CD14-positive monocyte (primary cell): ENCODE results near the gene MAPKAPK3. TPM values are rescaled to one million over a fixed set of nuclear protein-coding genes. Genes with fewer than 3 reads are reported as not detected.
"Not testable (repeated sequence)": the region's sequence is repeated elsewhere in the genome, so short reads cannot be mapped to it uniquely, and the experiment has no call there.

Experiments
- DNase-seq, 3 donors: peaks; one replicate each; pipeline ENCODE4 v3.0.0-alpha.2; 2011 to 2022
- H2AFZ ChIP-seq: 2 replicates; pipeline ENCODE4 v1.6.0; 2012; ENCODE audit warnings: mild to moderate bottlenecking, low read depth, low read length, inconsistent platforms; ENCODE audit not compliant: insufficient read depth, poor library complexity, severe bottlenecking
- H3K27ac ChIP-seq, 2 donors: 1 replicate in 1 of 2; 2 replicates in 1 of 2; pipeline ENCODE4 v1.5.1; 2012 to 2013; ENCODE audit warnings: low read length in 2 of 2, control low read depth in 1 of 2, inconsistent platforms in 1 of 2, low read depth in 1 of 2, mild to moderate bottlenecking in 1 of 2
- H3K27me3 ChIP-seq, 2 donors: one replicate each; pipeline versions ENCODE4 v1.6.0 to v1.6.1; 2011 to 2013; ENCODE audit warnings: low read length in 2 of 2; ENCODE audit not compliant: control insufficient read depth in 2 of 2, insufficient read depth in 2 of 2
- H3K36me3 ChIP-seq, 2 donors: replicated peaks in 1 of 2; 1 replicate in 1 of 2; 2 replicates in 1 of 2; pipeline versions ENCODE4 v1.5.1 to v1.6.1; 2012 to 2013; ENCODE audit warnings: low read length in 2 of 2, control low read depth in 1 of 2, inconsistent platforms in 1 of 2, mild to moderate bottlenecking in 1 of 2; ENCODE audit not compliant: insufficient read depth in 2 of 2, control insufficient read depth in 1 of 2
- H3K4me1 ChIP-seq, 2 donors: 1 replicate in 1 of 2; 2 replicates in 1 of 2; pipeline versions ENCODE4 v1.5.1 to v1.6.1; 2012 to 2013; ENCODE audit warnings: low read length in 2 of 2, control low read depth in 1 of 2, inconsistent platforms in 1 of 2, mild to moderate bottlenecking in 1 of 2, moderate library complexity in 1 of 2; ENCODE audit not compliant: insufficient read depth in 2 of 2, control insufficient read depth in 1 of 2
- H3K4me2 ChIP-seq: replicated peaks from 2 replicates; pipeline ENCODE3; 2012; ENCODE audit warnings: low read length, moderate library complexity, mild to moderate bottlenecking; ENCODE audit not compliant: poor library complexity, severe bottlenecking; ENCODE audit errors: extremely low read depth
- H3K4me3 ChIP-seq, 3 experiments: fragments of 200-600 bp in 1 of 3; sonication (generic) in 1 of 3; replicated peaks in 1 of 3; 1 replicate in 2 of 3; 2 replicates in 1 of 3; pipeline ENCODE4 v1.5.1; 2011 to 2013; ENCODE audit warnings: low read length in 3 of 3, mild to moderate bottlenecking in 3 of 3, control low read depth in 2 of 3, low read depth in 2 of 3, inconsistent platforms in 1 of 3, moderate library complexity in 1 of 3
- H3K79me2 ChIP-seq: 2 replicates; pipeline ENCODE4 v1.6.0; 2012; ENCODE audit warnings: mild to moderate bottlenecking, control low read depth, inconsistent platforms, low read length, moderate library complexity; ENCODE audit not compliant: insufficient read depth
- H3K9ac ChIP-seq: 2 replicates; pipeline ENCODE4 v1.6.0; 2017; ENCODE audit warnings: low read length, mild to moderate bottlenecking; ENCODE audit not compliant: insufficient read depth, poor library complexity, severe bottlenecking
- H3K9me3 ChIP-seq, 2 donors: replicated peaks in 1 of 2; 1 replicate in 1 of 2; 2 replicates in 1 of 2; pipeline versions ENCODE4 v1.5.1 to v1.6.1; 2012 to 2013; ENCODE audit warnings: low read length in 2 of 2, control low read depth in 1 of 2; ENCODE audit not compliant: control insufficient read depth in 1 of 2, insufficient read depth in 1 of 2
- H4K20me1 ChIP-seq: 2 replicates; pipeline ENCODE4 v1.6.0; 2012; ENCODE audit warnings: mild to moderate bottlenecking, low read length, control low read depth, moderate library complexity; ENCODE audit not compliant: insufficient read depth
- H3K27ac Mint-ChIP-seq, 7 donors: one replicate each; pipeline ENCODE4 v1.8.0; 2020; ENCODE audit warnings: mild to moderate bottlenecking in 7 of 7, mixed read lengths in 7 of 7, moderate library complexity in 6 of 7, inconsistent platforms in 2 of 7
- H3K27me3 Mint-ChIP-seq, 3 donors: one replicate each; pipeline ENCODE4 v1.8.0; 2021 to 2022; ENCODE audit warnings: low read depth in 3 of 3, mild to moderate bottlenecking in 3 of 3, mixed read lengths in 3 of 3, moderate library complexity in 3 of 3, inconsistent platforms in 1 of 3
- H3K36me3 Mint-ChIP-seq, 2 donors: one replicate each; pipeline ENCODE4 v1.8.0; 2020; ENCODE audit warnings: mixed read lengths in 2 of 2, inconsistent platforms in 1 of 2, mild to moderate bottlenecking in 1 of 2
- H3K4me1 Mint-ChIP-seq: one replicate; pipeline ENCODE4 v1.8.0; 2020; ENCODE audit warnings: mild to moderate bottlenecking, mixed read lengths
- H3K4me3 Mint-ChIP-seq, 2 donors: one replicate each; pipeline ENCODE4 v1.8.0; 2020; ENCODE audit warnings: mild to moderate bottlenecking in 2 of 2, mixed read lengths in 2 of 2, moderate library complexity in 1 of 2
- H3K9me3 Mint-ChIP-seq, 7 donors: one replicate each; pipeline ENCODE4 v1.8.0; 2020 to 2022; ENCODE audit warnings: mixed read lengths in 7 of 7, mild to moderate bottlenecking in 6 of 7, moderate library complexity in 6 of 7, inconsistent platforms in 2 of 7
- WGBS: methylation state at CpG from one replicate; pipeline ENCODE4 v1.1.5; 2013; ENCODE audit warnings: missing lambda C conversion rate; ENCODE audit not compliant: insufficient coverage; 5-methylcytosine and 5-hydroxymethylcytosine counted together
- intact Hi-C, 2 donors: fragments of 100-400 bp; cut with micrococcal nuclease; formaldehyde crosslinking; loops; one replicate each; pipeline versions ENCODE4 v1.15.0 to v1.15.1; 2023
- polyA plus RNA-seq, 3 donors: library from polyadenylated mRNA; depleted of rRNA in 1 of 3; unstranded in 2 of 3; stranded (reverse) in 1 of 3; fragments of 300-500 nt in 2 of 3; fragments of >200 nt in 1 of 3; fragmentation: Illumina TruSeq in 2 of 3; gene quantifications; 1 replicate in 2 of 3; 2 replicates in 1 of 3; pipeline ENCODE4 v1.2.3, GENCODE V29; 2012 to 2021
- TF ChIP-seq, protein P1 (sequence below): fragments of 200-600 bp; IDR thresholded peaks from one replicate; pipeline ENCODE4 v1.8.0; 2022; ENCODE audit warnings: antibody characterized with exemption, mild to moderate bottlenecking

The MAPKAPK3 gene
- polyA plus RNA-seq, 3 donors: 173 to 252 (median 201) TPM

DNA sequence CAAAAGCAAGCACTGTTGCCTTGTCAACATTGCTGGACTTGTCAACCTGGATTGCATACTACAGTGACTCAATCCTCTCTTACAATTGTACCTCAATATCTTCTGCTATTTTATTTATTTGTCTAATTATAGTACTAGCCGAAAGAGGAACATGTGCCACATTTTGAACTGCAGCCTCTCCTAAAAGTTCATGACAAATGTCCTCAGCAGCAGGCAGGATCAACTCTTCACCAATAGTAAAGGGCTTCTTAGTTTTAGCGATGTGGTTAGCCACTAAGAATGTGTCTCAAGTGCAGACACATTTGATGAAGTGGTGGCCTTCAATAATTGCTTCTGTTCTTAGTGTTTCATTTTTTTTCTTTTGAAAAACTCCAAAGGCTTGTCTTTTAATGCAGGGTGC, 71.0 kb downstream of the MAPKAPK3 start:
- no peak for DNase-seq
- Mint-ChIP-seq H3K27me3 (peaks cover 1 to 4% (median 1%) of the 10 kb centered on the region in 3 donors), H3K4me3 (no peak overlapping the region), H3K4me1 (no peaks in the 10 kb centered on the region), H3K9me3 (peaks cover 0 to 15% (median 4%) of the 10 kb centered on the region in 7 donors), H3K27ac (no peak overlapping the region), H3K36me3 (no peaks in the 10 kb centered on the region)
- Histone ChIP-seq H3K4me3 (no peak overlapping the region), H3K27me3 (peaks cover 0 to 2% of the 10 kb centered on the region in 2 donors), H3K4me2 (no peak overlapping the region), H3K79me2 (no peaks in the 10 kb centered on the region), H3K27ac (no peak overlapping the region), H3K9ac (no peak overlapping the region), H2AFZ (no peak overlapping the region), H3K36me3 (no peaks in the 10 kb centered on the region), H3K9me3 (no peaks in the 10 kb centered on the region), H3K4me1 (no peaks in the 10 kb centered on the region), H4K20me1 (no peaks in the 10 kb centered on the region)
- TF ChIP-seq, protein P1, sequence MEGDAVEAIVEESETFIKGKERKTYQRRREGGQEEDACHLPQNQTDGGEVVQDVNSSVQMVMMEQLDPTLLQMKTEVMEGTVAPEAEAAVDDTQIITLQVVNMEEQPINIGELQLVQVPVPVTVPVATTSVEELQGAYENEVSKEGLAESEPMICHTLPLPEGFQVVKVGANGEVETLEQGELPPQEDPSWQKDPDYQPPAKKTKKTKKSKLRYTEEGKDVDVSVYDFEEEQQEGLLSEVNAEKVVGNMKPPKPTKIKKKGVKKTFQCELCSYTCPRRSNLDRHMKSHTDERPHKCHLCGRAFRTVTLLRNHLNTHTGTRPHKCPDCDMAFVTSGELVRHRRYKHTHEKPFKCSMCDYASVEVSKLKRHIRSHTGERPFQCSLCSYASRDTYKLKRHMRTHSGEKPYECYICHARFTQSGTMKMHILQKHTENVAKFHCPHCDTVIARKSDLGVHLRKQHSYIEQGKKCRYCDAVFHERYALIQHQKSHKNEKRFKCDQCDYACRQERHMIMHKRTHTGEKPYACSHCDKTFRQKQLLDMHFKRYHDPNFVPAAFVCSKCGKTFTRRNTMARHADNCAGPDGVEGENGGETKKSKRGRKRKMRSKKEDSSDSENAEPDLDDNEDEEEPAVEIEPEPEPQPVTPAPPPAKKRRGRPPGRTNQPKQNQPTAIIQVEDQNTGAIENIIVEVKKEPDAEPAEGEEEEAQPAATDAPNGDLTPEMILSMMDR: no peak
- intact Hi-C loops: no loop called here
- no CpG with 5 or more reads among the region's 2 CpGs for WGBS

DNA sequence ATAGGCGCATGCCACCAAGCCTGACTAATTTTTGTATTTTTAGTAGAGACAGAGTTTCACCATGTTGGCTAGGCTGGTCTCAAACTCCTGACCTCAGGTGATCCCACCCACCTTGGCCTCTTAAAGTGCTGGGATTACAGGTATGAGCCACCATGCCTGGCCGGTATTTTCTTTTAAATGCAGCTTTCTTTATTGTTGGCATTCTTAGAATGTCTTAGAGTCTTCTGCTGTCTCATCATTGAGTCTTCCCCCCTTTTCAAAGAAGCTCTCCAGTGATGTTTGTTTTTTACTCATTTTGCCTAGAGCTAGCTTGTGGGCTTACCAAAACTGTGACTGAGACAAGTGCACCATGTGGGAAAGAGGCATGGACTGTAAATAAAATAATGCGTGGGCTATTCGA, 71.7 kb downstream of the MAPKAPK3 start:
- H3K36me3 Mint-ChIP-seq, intact Hi-C loops, H3K4me3 Mint-ChIP-seq, H3K79me2 ChIP-seq, H3K27me3 ChIP-seq, H3K9ac ChIP-seq, H3K4me2 ChIP-seq, H3K36me3 ChIP-seq, H3K4me1 ChIP-seq, H3K27ac Mint-ChIP-seq, H4K20me1 ChIP-seq, H3K4me1 Mint-ChIP-seq, H3K27me3 Mint-ChIP-seq, DNase-seq, H3K27ac ChIP-seq, H3K4me3 ChIP-seq, H3K9me3 ChIP-seq, H2AFZ ChIP-seq: not testable (repeated sequence)
- 80% methylated on average over 1 of the region's 4 CpGs for WGBS
- peaks cover 0 to 15% (median 4%) of the 10 kb centered on the region in 7 donors for H3K9me3 Mint-ChIP-seq
